ENCODE results near the gene IL34. TPM values are rescaled to one million over a fixed set of nuclear protein-coding genes. Genes with fewer than 3 reads are reported as not detected.

IL34 gene
- polyA plus RNA-seq, 2 of the 4 experiments (the other 2 are of a cell fraction), result 0.25 to 0.40 TPM

- no peak overlapping the region for H3K4me2 ChIP-seq
- H3K27ac ChIP-seq, result peak overlapping the region in 1 of 2 experiments; percentile 92; a peak in 3 of 6 replicates
- ATAC-seq (no peak), FAIRE-seq (no peak), DNase-seq (ENCODE audit: low read depth in 1 of 2, low spot score in 1 of 2) (no peak)
- H3K4me1 ChIP-seq, result peaks cover 68% of the 10 kb centered on the region
- no peak for TF ChIP-seq TFCP2L1 (CRISPR knock-in tag; IDR thresholded peaks at IDR 0.05)
- no peak for TF ChIP-seq HEYL (CRISPR knock-in tag; IDR thresholded peaks at IDR 0.05)
- TF ChIP-seq EHMT2 (IDR thresholded peaks at IDR 0.05; ENCODE audit: low read depth), result no peak
- no peak for TF ChIP-seq MYC (IDR thresholded peaks at IDR 0.05; ENCODE audit: borderline replicate concordance, low read length)
- no peak for TF ChIP-seq CHD2 (IDR thresholded peaks at IDR 0.05; ENCODE audit: low read length, partially characterized antibody)
- TF ChIP-seq HOXA7 (CRISPR knock-in tag; IDR thresholded peaks at IDR 0.05), result no peak
- TF ChIP-seq BHLHE40 (IDR thresholded peaks at IDR 0.05; ENCODE audit: low read depth, low read length), result no peak
- TF ChIP-seq ZSCAN20 (CRISPR knock-in tag; IDR thresholded peaks at IDR 0.05), result no peak
- POLR2A ChIA-PET, result no interaction called here
- H3K9me3 ChIP-seq, result no peaks in the 10 kb centered on the region
- CTCF ChIA-PET, result interaction anchor here (1.8 to 1.9 kb wide), 2 partner anchors 13 to 22 kb away, joined by 10 read pairs; no protein-coding TSS in a partner anchor
- WGBS (ENCODE audit: missing lambda C conversion rate), result 82% methylated on average over 8 of the region's 8 CpGs
- H3K4me3 ChIP-seq, result no peak overlapping the region
These were observed 55.6 kb downstream of the IL34 start for GRCh38 chr16:70701998-70702397.

- FAIRE-seq, result no peak
- Histone ChIP-seq H3K4me3 (no peak overlapping the region), H3K4me1 (peaks cover 68% of the 10 kb centered on the region), H3K9me3 (no peaks in the 10 kb centered on the region), H3K27ac (peak overlapping the region; percentile 51 to 92; a peak in 5 of 6 replicates), H3K4me2 (no peak overlapping the region)
- DNase-seq (ENCODE audit: low read depth in 1 of 2, low spot score in 1 of 2), result no peak
- ChIA-PET CTCF (interaction anchor here (1.8 to 1.9 kb wide), 2 partner anchors 12 to 23 kb away, joined by 10 read pairs; no protein-coding TSS in a partner anchor), POLR2A (no interaction called here)
- ATAC-seq, result no peak
- TF ChIP-seq ZSCAN20 (CRISPR knock-in tag; IDR thresholded peaks at IDR 0.05), result no peak
- TF ChIP-seq SMC3 (IDR thresholded peaks at IDR 0.05), result no peak
- no peak for TF ChIP-seq EP300 (IDR thresholded peaks at IDR 0.05)
- TF ChIP-seq NR3C1 (IDR thresholded peaks at IDR 0.05), result no peak
- TF ChIP-seq POLR2A (IDR thresholded peaks at IDR 0.05; ENCODE audit: low read length), result no peak
- TF ChIP-seq BCL3 (IDR thresholded peaks at IDR 0.05), result no peak
- 73% methylated on average over 8 of the region's 8 CpGs for WGBS (ENCODE audit: missing lambda C conversion rate)
These were observed 56.3 kb downstream of the IL34 start for GRCh38 chr16:70702624-70703023.

GRCh38 chr16:70703041-70703834 lies 56.9 kb downstream of the IL34 start:
- 86% methylated on average over 16 of the region's 16 CpGs for WGBS (ENCODE audit: missing lambda C conversion rate)
- no peak for FAIRE-seq
- ChIA-PET CTCF (interaction anchor here (0.7 to 1.9 kb wide), 4 partner anchors 12 to 68 kb away, joined by 3 to 10 read pairs (median 6); no protein-coding TSS in a partner anchor), POLR2A (no interaction called here)
- Histone ChIP-seq H3K4me2 (no peak overlapping the region; the same call in 2 of the 3 replicates), H3K4me3 (no peak overlapping the region), H3K4me1 (peaks cover 71% of the 10 kb centered on the region), H3K9me3 (no peaks in the 10 kb centered on the region), H3K27ac (peak overlapping the region; percentile 51 to 92; a peak in 4 of 6 replicates)
- peak; percentile 35 to 60; a peak in 4 of 6 replicates for ATAC-seq
- TF ChIP-seq GATA3 (IDR thresholded peaks at IDR 0.05; ENCODE audit: borderline replicate concordance), result no peak
- peak in 1 of 2 experiments; percentile 40 for DNase-seq (ENCODE audit: low read depth in 1 of 2, low spot score in 1 of 2)

- FAIRE-seq, result no peak
- POLR2A ChIA-PET, result no interaction called here
- 93% methylated on average over 6 of the region's 6 CpGs for WGBS (ENCODE audit: missing lambda C conversion rate)
- no peak for TF ChIP-seq CTCF (IDR thresholded peaks at IDR 0.05)
- no peak for TF ChIP-seq POLR2AphosphoS2 (conservative IDR thresholded peaks at IDR 0.05; ENCODE audit: low read length)
- TF ChIP-seq HDAC2 (IDR thresholded peaks at IDR 0.05), result no peak
- no peak for TF ChIP-seq CHD4 (IDR thresholded peaks at IDR 0.05; ENCODE audit: borderline replicate concordance)
- no peak for TF ChIP-seq NPAS2 (CRISPR knock-in tag; IDR thresholded peaks at IDR 0.05; ENCODE audit: borderline replicate concordance)
- TF ChIP-seq ZSCAN20 (CRISPR knock-in tag; IDR thresholded peaks at IDR 0.05), result no peak
- TF ChIP-seq ZC3H11A (IDR thresholded peaks at IDR 0.05), result no peak
- no peak for TF ChIP-seq HMGXB4 (CRISPR knock-in tag; IDR thresholded peaks at IDR 0.05; ENCODE audit: borderline replicate concordance)
- no peak for TF ChIP-seq E2F6 (IDR thresholded peaks at IDR 0.05; ENCODE audit: borderline replicate concordance, low read depth)
- TF ChIP-seq RAD21 (conservative IDR thresholded peaks at IDR 0.05 in 1 of 2, IDR thresholded peaks at IDR 0.05 in 1 of 2), result no peak
- no peak for TF ChIP-seq RARB (CRISPR knock-in tag; IDR thresholded peaks at IDR 0.05)
- TF ChIP-seq TFCP2L1 (CRISPR knock-in tag; IDR thresholded peaks at IDR 0.05), result no peak
These were observed 57.5 kb downstream of the IL34 start for GRCh38 chr16:70703835-70704381.

More at GRCh38 chr16:70703835-70704381, 57.5 kb downstream of the IL34 start:
- no peaks in the 10 kb centered on the region for H3K9me3 ChIP-seq
- ATAC-seq, result no peak
- peak overlapping the region; percentile 51 to 92 for H3K27ac ChIP-seq
- DNase-seq (ENCODE audit: low read depth in 1 of 2, low spot score in 1 of 2), result no peak
- H3K4me3 ChIP-seq, result no peak overlapping the region
- CTCF ChIA-PET, result interaction anchor here (0.9 to 1.9 kb wide), 3 partner anchors 11 to 24 kb away, joined by 3 to 10 read pairs (median 10); no protein-coding TSS in a partner anchor
- peak overlapping the region; percentile 5; the same call in 1 of the 3 replicates for H3K4me2 ChIP-seq
- H3K4me1 ChIP-seq, result peaks cover 71% of the 10 kb centered on the region
